Panc1 (cell line): Measurements from ENCODE around the gene ACACA. TPM values are rescaled to one million over a fixed set of nuclear protein-coding genes. Genes with fewer than 3 reads are reported as not detected.

Experiments used
- ATAC-seq: fragments of 200-7000 bp; cut with Tn5 transposase; 2 replicates; pipeline ENCODE4 v1.9.1; 2020; ENCODE audit warnings: mild to moderate bottlenecking, moderate library complexity
- BruUV-seq: library from RNA; stranded (reverse); fragments of 400-500 nt; replicated peaks from 2 replicates; lab custom pipeline; 2021; lab: Mats Ljungman, UMichigan
- CTCF ChIA-PET: fragments of 300-600 bp; sonication (Branson Sonifier 250); formaldehyde crosslinking; loops from one replicate; lab custom pipeline; 2022; ENCODE audit warnings: antibody characterized with exemption; lab: Charles Lee
- POLR2A ChIA-PET: fragments of 300-600 bp; sonication (Branson Sonifier 250); formaldehyde crosslinking; loops from one replicate; lab custom pipeline; 2022; ENCODE audit warnings: antibody characterized with exemption; lab: Charles Lee
- DNase-seq: peaks from one replicate; pipeline ENCODE4 v3.0.0-alpha.2; 2010; ENCODE audit warnings: low read depth, low spot score
- H3K27ac ChIP-seq: 2 replicates; pipeline ENCODE4 v1.5.1; 2011; ENCODE audit warnings: mild to moderate bottlenecking, low read length, inconsistent platforms
- H3K27me3 ChIP-seq: fragments of 200-500 bp; sonication (Bioruptor generic); 2 replicates; pipeline ENCODE4 v1.6.0; 2014; ENCODE audit warnings: low read length, inconsistent platforms; ENCODE audit not compliant: control insufficient read depth, insufficient read depth
- H3K36me3 ChIP-seq: fragments of 200-500 bp; sonication (Bioruptor generic); 2 replicates; pipeline ENCODE4 v1.5.1; 2014; ENCODE audit warnings: inconsistent platforms, mild to moderate bottlenecking, low read length, moderate library complexity; ENCODE audit not compliant: control insufficient read depth, insufficient read depth
- H3K4me1 ChIP-seq: 2 replicates; pipeline ENCODE4 v1.5.1; 2011; ENCODE audit warnings: inconsistent platforms, mild to moderate bottlenecking, low read length, moderate library complexity; ENCODE audit not compliant: control insufficient read depth, insufficient read depth
- H3K4me3 ChIP-seq, 2 experiments: 2 replicates each; pipeline ENCODE4 v1.5.1; 2011 to 2012; ENCODE audit warnings: low read depth in 2 of 2, low read length in 2 of 2, mild to moderate bottlenecking in 2 of 2, inconsistent platforms in 1 of 2, moderate library complexity in 1 of 2
- H3K9me3 ChIP-seq: fragments of 200-500 bp; sonication (Bioruptor generic); 2 replicates; pipeline ENCODE4 v1.5.1; 2014; ENCODE audit warnings: low read depth, mild to moderate bottlenecking, inconsistent platforms, low read length, moderate library complexity; ENCODE audit not compliant: control insufficient read depth, insufficient read depth
- POLR2AphosphoS5 ChIP-seq: IDR thresholded peaks from 2 replicates; pipeline ENCODE4 v1.6.1; 2012; ENCODE audit warnings: mild to moderate bottlenecking, low read depth, low read length, moderate library complexity
- SIN3A ChIP-seq: IDR thresholded peaks from 2 replicates; pipeline ENCODE4 v1.6.1; 2012; ENCODE audit warnings: low read depth, mild to moderate bottlenecking, low read length, moderate library complexity, borderline replicate concordance; ENCODE audit not compliant: insufficient read depth
- TCF7L2 ChIP-seq: IDR thresholded peaks from 2 replicates; pipeline ENCODE4 v1.6.1; 2011; ENCODE audit warnings: mild to moderate bottlenecking, low read depth, low read length, inconsistent platforms
- in situ Hi-C: cut with HindIII; loops from 2 replicates; pipeline ENCODE4 v1.10.0; 2016; ENCODE audit warnings: low sequenced_read_pairs, low pct_unique_long_range_greater_than_20kb
- intact Hi-C: fragments of 100-400 bp; cut with micrococcal nuclease; formaldehyde crosslinking; loops from one replicate; pipeline ENCODE4 v1.10.0; 2022; ENCODE audit not compliant: unreplicated experiment
- total RNA-seq: library from RNA; stranded (reverse); gene quantifications from one replicate; pipeline ENCODE4 v1.2.1, GENCODE V29; 2021; ENCODE audit not compliant: unreplicated experiment
- TF ChIP-seq, protein P1 (sequence below), 2 experiments: IDR thresholded peaks; 2 replicates each; pipeline ENCODE4 v1.6.1; 2011 to 2012; ENCODE audit warnings: low read depth in 2 of 2, control low read depth in 1 of 2, low read length in 1 of 2, mild to moderate bottlenecking in 1 of 2, moderate library complexity in 1 of 2; ENCODE audit not compliant: insufficient read depth in 1 of 2
- TF ChIP-seq, protein P2 (sequence below): fragments of 450-650 bp; IDR thresholded peaks from 2 replicates; pipeline ENCODE4 v1.5.1; 2017; ENCODE audit warnings: mild to moderate bottlenecking

The ACACA gene
- total RNA-seq, 1 experiment from 2014 or later, result 131 TPM

DNA sequence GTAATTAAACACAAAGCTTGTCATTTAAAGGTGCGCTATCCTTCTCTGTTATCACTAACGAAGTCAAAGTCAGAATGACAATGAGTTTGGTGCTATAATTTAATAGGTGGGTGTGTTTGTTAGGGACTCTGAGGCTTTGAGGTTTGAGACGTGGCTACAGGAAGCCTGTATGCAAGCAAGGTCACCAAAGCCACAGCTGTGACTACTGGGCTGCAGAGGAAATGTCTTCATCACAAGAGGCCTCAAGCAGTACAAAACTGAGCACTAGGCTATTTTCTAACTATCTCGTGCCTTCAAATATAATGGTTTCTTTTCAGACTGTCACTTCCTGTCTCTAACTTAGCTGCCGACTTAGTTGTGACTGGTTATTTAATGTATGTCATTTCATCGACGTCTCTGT lies 316.7 kb downstream of the ACACA start:
- in situ Hi-C loops, result no loop called here
- Histone ChIP-seq H3K4me1 (no peaks in the 10 kb centered on the region), H3K36me3 (peaks cover 7% of the 10 kb centered on the region), H3K4me3 (no peak overlapping the region), H3K27me3 (no peaks in the 10 kb centered on the region), H3K27ac (no peak overlapping the region), H3K9me3 (no peaks in the 10 kb centered on the region)
- ChIA-PET POLR2A (no interaction called here), CTCF (no interaction called here)
- ATAC-seq (no peak), DNase-seq (no peak)
- TF ChIP-seq SIN3A, result no peak
- TF ChIP-seq, protein P1, sequence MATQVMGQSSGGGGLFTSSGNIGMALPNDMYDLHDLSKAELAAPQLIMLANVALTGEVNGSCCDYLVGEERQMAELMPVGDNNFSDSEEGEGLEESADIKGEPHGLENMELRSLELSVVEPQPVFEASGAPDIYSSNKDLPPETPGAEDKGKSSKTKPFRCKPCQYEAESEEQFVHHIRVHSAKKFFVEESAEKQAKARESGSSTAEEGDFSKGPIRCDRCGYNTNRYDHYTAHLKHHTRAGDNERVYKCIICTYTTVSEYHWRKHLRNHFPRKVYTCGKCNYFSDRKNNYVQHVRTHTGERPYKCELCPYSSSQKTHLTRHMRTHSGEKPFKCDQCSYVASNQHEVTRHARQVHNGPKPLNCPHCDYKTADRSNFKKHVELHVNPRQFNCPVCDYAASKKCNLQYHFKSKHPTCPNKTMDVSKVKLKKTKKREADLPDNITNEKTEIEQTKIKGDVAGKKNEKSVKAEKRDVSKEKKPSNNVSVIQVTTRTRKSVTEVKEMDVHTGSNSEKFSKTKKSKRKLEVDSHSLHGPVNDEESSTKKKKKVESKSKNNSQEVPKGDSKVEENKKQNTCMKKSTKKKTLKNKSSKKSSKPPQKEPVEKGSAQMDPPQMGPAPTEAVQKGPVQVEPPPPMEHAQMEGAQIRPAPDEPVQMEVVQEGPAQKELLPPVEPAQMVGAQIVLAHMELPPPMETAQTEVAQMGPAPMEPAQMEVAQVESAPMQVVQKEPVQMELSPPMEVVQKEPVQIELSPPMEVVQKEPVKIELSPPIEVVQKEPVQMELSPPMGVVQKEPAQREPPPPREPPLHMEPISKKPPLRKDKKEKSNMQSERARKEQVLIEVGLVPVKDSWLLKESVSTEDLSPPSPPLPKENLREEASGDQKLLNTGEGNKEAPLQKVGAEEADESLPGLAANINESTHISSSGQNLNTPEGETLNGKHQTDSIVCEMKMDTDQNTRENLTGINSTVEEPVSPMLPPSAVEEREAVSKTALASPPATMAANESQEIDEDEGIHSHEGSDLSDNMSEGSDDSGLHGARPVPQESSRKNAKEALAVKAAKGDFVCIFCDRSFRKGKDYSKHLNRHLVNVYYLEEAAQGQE (IDR thresholded peaks at IDR 0.05; ENCODE audit: insufficient read depth in 1 of 2, low read depth in 2 of 2, low read length in 1 of 2), result no peak
- no peak for TF ChIP-seq TCF7L2
- no peak for TF ChIP-seq POLR2AphosphoS5
- TF ChIP-seq, protein P2, sequence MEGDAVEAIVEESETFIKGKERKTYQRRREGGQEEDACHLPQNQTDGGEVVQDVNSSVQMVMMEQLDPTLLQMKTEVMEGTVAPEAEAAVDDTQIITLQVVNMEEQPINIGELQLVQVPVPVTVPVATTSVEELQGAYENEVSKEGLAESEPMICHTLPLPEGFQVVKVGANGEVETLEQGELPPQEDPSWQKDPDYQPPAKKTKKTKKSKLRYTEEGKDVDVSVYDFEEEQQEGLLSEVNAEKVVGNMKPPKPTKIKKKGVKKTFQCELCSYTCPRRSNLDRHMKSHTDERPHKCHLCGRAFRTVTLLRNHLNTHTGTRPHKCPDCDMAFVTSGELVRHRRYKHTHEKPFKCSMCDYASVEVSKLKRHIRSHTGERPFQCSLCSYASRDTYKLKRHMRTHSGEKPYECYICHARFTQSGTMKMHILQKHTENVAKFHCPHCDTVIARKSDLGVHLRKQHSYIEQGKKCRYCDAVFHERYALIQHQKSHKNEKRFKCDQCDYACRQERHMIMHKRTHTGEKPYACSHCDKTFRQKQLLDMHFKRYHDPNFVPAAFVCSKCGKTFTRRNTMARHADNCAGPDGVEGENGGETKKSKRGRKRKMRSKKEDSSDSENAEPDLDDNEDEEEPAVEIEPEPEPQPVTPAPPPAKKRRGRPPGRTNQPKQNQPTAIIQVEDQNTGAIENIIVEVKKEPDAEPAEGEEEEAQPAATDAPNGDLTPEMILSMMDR, result no peak
- intact Hi-C loops, result no loop called here
- BruUV-seq, result no TSS peak

DNA sequence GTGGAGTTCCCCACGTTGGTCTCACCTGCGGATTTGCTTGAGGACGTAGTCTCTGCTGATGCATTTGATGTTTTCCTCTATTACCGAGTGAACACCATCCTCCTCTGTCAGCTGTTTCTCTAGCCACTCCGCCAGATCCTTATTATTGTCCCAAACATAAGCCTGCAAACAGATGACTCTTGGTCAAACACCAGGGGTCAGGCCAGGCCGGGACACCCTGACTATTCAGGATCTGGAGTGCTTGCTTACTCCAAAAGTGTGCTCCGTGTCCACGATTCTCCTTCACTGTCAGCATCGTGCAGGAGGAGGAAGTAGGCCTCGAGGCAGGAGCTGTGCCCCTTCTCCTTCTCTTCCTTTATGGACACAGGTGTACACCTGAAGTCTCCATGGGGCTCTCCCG lies 317.7 kb downstream of the ACACA start:
- in situ Hi-C loops, result no loop called here
- peaks cover 7% of the 10 kb centered on the region for H3K36me3 ChIP-seq
- intact Hi-C loops, result no loop called here
- CTCF ChIA-PET, result no interaction called here
- ATAC-seq, result no peak
- no TSS peak for BruUV-seq
- TF ChIP-seq, protein P2, result no peak
- TF ChIP-seq TCF7L2, result no peak
- TF ChIP-seq SIN3A, result no peak
- TF ChIP-seq, protein P1 (IDR thresholded peaks at IDR 0.05; ENCODE audit: insufficient read depth in 1 of 2, low read depth in 2 of 2, low read length in 1 of 2), result no peak
- TF ChIP-seq POLR2AphosphoS5, result no peak
- no peaks in the 10 kb centered on the region for H3K4me1 ChIP-seq
- H3K27me3 ChIP-seq, result no peaks in the 10 kb centered on the region
- no peak overlapping the region for H3K4me3 ChIP-seq
- no peak overlapping the region for H3K27ac ChIP-seq
- no peaks in the 10 kb centered on the region for H3K9me3 ChIP-seq
- DNase-seq, result no peak
- POLR2A ChIA-PET, result no interaction called here
